IPS DF 19.7 (cell line): ENCODE measurements around the gene PARP15.
"Not testable (repeated sequence)": the region's sequence is repeated elsewhere in the genome, so short reads cannot be mapped to it uniquely, and the experiment has no call there.

Experiments used
- DNase-seq: peaks from one replicate; pipeline ENCODE4 v3.0.0-alpha.2; 2013; ENCODE audit warnings: low read depth, low spot score

The PARP15 gene

DNA sequence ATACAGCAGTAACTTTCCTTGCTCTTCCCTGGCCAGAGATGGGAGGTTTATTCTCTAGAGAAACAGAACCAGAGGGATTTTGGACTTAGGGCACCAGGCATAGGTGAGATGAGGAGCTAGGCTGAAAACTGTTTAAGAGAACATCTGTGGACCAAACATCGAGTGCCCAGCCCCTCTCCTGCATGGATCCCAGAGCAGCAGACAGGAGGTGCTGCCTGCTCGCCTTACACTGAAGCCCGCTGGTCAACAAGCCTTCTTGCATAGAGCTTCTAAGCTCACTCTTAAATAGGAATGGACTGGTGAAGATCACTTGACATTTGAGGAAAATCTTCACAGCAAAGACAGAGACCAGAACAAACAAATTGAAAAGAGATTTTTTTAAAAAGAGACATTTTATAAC lies 41.2 kb downstream of the PARP15 start:
- DNase-seq = no peak

DNA sequence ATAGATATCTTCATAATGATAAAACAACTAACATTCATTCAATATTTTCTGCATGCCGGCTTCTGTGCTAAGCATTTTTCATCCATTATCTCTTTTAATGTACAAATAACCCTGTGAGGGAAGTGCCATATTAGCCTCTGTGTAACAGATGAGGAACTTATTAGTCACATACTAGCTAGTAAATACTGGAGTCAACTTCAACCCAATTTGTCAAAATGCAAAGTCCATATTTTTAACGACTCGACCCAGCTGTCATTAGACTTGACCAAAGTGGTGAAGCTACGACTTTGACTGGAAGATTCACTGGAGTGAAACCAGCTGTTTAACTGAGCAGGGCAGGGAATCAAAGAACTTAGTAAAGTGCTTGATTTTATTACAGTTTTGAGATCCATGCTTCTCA lies 41.6 kb downstream of the PARP15 start:
- no peak for DNase-seq

DNA sequence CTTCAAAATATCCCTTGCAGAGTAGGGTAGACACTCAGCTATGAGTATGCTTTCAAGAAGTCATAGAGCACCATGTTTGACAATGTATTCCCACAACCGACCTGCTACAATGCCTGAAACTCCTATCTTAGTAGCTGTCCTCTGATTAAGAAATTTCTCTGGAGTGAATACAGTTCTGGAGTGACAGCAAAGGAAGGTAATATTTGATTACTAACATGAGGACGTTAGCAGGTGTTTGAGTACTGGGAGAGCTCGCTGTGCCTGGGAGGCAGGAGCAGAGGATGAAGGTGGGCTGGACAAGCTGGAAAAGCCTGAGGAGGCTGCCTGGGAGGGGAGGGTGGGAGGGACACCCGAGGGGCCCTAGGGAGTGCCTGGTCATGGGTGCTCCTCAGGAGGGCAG lies 42.9 kb downstream of the PARP15 start:
- DNase-seq = no peak

DNA sequence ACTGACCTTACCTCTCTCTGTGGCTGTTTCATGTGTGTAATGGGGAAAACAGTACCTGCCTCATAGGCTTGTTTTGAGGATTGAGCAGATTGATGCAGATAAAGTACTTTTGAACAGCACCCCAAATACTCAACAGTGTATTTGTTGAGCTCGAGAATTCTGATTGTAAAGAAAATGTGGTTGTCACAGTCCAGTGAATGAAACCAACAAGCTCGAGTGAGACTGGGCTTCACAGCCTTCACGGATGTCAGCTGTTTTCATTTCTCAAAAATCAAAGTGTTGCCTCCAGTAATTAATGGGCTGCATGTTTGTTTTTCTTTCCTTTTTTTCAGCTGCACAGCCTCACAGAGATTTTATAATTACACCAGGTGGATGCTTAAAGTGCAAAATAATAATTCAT lies 43.7 kb downstream of the PARP15 start:
- no peak for DNase-seq

DNA sequence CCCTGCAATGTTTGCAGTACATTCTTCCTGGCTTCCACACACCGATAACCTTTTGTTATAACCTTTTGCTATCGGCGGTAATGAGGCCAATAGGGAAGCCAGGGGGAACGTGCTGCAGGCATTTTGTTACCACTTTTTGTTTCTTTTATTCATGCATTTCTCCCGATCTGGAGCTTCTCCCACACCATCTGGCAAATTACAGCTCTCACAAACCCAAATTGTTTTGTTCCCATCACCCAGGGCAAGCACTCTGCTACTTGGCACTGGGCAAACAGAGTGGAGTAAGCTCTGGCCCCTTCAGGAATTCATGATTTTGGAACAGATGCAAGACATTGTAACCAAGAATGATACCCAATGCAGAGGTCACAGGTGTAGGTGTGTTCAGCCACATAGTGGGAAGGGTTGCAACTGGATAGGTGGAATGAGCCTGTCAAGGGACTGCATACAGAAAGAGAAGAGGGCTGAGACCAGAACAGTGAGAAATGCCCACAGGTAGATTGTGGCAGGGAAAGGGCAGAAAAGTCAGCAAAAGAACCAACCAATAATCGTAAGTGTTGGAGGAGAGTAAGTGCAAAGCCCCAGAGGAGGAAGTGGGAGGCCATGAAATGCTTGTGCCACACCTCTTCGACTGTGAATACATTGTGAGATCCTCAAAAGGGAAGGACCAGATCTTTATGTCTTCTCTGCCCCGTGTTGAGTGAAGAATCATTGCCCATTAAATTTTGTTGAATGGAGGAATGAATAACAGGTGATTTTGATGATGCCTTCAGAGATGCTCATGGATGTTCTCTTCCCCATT lies 45.8 kb downstream of the PARP15 start:
- no peak for DNase-seq

DNA sequence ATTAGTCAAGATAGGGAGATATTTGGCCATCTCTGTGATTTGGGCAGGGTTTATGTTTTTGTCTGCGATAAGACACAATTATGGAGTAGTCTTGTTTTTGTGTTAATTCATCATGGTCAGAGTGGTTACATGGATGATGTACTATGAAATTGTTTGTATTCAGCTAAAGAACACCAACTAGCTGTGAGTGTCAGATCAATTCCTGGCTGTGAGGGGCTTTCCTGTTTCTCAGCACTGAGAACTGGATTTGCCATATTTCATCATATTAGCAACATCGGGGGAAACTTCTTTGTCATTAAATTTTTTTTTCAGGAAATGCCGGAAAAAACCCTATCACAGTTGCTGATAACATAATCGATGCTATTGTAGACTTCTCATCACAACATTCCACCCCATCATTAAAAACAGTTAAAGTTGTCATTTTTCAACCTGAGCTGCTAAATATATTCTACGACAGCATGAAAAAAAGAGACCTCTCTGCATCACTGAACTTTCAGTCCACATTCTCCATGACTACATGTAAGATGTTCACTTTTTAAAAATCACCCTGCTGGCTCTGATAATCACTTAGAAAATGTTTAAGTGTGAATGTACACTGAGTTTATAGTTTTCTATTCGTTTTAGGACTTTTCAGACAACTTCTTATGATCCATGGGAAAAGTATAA lies 49.2 kb downstream of the PARP15 start:
- no peak for DNase-seq

DNA sequence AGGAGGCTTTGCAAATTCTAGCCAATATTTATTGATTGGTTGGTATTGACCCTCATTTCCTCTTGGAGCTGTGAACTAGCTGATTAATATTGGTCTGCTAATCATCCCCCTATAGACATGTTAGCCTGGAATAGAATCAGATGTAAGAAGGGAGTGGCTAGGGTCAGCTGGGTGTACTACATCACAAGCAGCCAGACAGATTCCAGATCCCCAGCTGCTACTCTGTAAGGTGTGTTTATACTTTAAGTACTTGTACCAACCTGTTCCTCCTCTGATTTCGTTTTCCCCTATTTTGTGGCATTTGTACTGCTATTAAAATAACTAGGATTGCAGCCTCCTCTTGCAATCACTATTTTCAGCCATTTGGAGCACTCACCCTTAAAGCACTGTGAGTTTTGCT lies 49.9 kb downstream of the PARP15 start:
- DNase-seq = no peak

DNA sequence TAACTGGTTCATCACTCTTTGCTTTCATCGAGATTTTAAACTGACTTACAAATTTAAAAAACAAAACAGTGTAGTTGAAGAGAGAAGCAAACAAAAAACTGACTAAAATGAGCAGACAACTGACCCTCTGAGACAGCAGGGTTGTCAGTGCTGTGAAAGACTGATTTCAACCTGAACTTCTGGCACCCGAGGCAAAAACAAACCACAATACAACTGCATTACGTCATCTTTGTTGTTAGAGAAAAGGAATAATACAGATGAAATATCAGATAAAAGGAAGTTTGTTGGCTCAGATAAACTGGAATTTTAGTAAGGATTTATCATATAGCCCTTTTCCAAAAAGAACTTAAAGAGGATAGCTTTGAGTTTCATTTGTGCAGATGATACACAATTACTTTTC lies 51.1 kb downstream of the PARP15 start:
- no peak for DNase-seq

DNA sequence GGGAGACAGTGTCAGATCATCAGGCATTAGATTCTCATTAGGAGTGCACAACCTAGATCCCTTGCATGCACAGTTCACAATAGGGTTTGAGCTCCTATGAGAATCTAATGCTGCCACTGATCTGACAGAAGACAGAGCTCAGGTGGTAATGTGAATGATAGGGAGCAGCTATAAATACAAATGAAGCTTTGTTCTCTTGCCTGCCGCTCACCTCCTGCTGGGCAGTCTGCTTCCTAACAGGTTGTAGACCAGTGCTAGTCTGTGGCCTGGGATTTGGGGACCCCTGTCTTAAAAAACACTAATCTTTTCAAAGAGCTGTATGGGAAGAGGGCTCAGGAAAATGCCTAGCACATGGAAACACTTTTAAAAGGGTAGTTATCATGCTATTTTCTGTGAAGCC lies 52.3 kb downstream of the PARP15 start:
- no peak for DNase-seq

DNA sequence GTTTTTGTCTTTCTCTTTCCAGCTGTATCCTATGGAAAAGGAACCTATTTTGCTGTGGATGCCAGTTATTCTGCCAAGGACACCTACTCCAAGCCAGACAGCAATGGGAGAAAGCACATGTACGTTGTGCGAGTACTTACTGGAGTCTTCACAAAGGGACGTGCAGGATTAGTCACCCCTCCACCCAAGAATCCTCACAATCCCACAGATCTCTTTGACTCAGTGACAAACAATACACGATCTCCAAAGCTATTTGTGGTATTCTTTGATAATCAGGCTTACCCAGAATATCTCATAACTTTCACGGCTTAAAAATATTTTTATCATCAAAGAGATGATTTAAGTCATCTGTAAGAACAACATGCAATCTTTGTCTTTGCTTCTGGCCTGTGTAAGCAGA lies 58.3 kb downstream of the PARP15 start:
- DNase-seq = no peak

DNA sequence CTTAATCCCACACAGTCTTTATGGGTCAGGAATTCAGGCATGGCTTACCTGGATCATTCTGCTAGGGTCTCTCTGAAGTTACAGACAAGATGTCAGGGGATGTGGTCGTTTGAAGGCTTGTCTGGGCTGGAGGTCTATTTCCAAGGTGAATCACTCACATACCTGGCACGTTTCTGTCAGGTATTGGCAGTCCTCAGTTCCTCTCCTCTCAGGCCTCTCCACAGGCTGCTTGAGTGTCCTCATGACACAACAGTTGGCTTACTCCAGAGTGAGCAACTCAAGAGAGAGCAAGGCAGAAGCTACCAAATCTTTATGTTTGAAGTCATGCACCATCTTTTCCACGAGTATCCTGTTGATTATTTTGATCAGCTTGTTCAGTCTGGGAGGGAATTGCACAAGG lies 59.2 kb downstream of the PARP15 start:
- no peak for DNase-seq

DNA sequence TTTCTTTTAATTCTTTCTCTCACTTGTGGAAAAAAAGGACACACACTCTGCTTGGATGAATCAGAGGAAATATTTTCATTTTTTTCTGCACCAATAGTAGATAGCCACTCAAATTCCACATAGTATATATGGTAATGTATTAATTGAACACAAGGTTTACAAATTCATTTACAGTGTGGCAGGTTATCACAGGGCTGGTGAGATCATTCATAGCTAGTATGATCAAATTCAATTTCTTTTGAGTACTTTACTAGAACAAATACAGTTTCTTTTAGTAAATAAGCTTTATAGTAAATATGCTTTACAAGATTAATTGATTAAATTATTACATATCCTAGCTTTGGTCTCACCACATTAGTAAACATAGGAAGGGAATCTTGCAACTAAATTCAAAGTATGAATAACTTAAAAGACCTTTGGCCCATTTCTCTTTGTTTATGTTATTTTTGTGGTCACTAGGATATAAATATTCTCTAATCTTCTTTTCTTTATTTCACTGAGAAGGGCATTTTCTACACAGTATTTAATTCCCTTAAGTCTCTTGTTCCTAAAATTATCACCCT lies 63.1 kb downstream of the PARP15 start:
- no peak for DNase-seq

DNA sequence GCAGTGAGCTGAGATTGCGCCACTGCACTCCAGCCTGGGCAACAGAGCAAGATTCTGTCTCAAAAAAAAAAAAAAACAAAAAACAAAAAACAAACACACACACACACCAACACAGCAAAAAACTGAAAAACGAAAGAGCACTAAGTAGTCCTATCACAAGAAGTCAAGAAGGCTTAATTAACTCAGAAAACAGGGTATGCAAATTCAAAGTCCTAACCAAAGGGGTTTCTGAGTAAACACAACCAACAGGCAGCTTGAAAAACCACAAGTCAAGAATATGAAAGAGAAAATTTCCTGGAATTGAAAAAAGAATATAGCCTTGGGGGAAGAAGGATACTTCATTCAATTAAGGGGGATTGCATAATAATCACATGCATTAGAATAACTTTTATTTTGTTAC lies 65.5 kb downstream of the PARP15 start:
- DNase-seq = no peak

DNA sequence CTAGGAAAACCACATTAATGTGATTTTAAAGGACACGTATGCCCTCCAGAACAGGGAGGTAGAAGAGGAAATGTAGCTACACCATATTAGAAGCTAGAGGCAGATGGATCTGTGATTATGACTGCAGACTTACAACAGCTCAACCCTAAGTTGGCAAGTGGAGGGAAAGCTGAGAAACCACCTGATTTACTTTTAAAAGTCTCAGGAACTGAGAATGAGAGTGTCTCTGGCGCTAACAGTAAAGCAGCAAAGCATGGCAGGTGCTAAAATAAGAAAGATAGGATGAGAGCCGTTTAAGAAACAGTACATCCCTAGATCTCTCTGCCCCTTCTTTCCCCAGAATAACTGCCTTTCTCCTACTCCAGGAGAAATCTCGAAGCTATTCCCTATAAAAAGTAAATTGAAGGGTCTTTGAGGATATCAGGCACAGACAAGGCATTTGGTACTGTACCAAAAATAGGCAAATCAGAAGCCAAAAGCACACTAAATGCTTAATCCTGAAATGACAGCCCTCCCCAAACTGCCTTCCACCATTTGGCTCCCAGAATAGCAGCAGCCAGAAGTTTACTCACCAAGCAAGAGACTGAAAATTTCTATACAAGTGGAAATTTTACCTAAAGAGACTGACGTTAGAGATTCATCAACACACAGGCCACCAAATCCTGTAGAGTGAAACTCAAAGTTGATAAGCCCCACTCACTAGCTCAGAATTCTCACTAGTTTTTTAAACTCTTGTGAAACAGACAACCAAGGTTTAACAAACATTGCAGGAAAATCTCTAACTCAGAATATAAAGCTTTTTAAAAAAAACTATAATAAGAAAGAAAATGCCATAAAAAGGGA lies 68.9 kb downstream of the PARP15 start:
- no peak for DNase-seq

DNA sequence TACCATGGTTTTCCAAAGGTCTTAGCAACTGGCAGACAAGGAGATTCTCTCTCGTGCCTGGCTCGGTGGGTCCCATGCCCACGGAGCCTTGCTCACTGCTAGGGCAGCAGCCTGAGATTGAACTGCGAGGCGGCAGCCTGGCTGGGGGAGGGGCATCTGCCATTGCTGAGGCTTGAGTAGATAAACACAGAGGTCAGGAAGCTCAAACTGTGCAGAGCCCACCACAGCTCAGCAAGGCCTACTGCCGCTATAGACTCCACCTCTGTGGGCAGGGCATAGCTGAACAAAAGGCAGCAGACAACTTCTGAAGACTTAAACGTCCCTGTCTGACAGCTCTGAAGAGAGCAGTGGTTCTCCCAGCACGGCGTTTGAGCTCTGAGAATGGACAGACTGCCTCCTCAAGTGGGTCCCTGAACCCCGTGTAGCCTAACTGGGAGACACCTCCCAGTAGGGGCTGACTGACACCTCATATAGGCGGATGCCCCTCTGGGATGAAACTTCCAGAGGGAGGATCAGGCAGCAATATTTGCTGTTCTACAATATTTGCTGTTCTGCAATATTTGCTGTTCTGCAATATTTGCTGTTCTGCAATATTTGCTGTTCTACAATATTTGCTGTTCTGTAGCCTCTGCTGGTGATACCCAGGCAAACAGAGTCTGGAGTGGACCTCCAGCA lies 73.9 kb downstream of the PARP15 start:
- DNase-seq = not testable (repeated sequence)

DNA sequence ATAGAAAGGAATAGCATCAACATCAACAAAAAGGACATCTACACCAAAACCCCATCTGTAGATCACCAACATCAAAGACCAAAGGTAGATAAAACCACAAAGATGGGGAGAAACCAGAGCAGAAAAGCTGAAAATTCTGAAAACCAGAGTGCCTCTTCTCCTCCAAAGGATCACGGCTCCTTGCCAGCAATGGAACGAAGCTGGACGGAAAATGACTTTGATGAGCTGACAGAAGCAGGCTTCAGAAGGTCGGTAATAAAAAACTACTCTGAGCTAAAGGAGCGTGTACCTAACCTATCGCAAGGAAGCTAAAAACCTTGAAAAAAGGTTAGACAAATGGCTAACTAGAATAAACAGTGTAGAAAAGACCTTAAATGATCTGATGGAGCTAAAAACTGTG lies 74.5 kb downstream of the PARP15 start:
- DNase-seq = not testable (repeated sequence)

DNA sequence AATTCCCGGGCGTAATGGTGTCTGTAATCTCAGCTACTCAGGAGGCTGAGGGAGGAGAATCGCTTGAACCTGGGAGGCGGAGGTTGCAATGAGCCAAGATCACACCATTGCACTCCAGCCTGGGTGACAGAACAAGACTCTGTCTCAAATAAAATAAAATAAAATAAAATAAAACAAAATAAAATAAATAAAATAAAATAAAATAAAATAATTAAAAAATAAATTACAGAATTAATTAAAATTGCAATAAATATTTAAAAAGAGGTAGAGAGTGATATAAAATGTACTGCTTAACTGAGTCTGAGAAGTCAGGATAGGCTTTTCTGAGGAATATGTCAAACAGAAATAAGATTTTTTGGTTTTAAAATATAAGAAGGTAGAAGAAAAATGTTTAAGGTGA lies 80.9 kb downstream of the PARP15 start:
- not testable (repeated sequence) for DNase-seq

DNA sequence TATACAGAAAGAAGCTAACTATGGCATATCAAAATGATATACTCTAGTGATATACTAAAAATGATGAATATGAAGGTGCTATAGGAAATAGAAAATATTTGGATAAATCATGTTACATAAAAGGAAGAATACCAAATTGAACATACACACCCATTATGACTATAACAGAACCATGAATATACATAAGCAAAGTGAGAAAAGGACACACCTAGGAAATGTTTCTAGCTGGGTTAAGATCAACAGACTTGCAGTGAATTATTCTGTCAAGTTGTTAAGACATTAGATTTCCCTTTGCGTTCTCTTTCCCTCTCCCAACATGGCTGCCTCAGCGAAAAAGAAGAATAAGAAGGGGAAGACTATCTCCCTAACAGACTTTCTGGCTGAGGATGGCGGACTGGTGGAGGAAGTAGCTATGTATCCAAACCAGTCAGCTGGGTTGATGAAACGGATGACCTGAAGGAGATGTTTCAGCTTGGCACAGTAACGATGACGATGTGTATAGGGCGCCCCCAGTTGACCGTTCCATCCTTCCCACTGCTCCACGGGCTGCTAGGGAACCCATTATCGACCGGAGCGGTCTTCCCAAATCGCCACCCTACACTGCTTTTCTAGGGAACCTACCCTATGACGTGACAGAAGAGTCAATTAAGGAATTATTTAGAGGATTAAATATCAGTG lies 83.0 kb downstream of the PARP15 start:
- peak; percentile 63 for DNase-seq

DNA sequence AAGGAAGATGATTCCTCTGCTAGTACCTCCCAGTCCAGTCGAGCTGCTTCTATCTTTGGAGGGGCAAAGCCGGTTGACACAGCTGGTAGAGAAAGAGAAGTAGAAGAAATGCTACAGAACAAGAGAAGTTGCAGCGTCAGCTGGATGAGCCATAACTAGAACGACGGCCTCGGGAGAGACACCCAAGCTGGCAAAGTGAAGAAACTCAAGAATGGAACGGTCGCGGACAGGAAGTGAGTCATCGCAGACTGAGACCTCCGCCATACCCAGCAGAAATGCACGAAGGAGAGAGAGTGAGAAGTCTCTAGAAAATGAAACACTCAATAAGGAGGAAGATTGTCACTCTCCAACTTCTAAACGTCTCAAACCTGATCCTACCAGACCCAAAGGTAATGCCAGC lies 84.2 kb downstream of the PARP15 start:
- DNase-seq = no peak

DNA sequence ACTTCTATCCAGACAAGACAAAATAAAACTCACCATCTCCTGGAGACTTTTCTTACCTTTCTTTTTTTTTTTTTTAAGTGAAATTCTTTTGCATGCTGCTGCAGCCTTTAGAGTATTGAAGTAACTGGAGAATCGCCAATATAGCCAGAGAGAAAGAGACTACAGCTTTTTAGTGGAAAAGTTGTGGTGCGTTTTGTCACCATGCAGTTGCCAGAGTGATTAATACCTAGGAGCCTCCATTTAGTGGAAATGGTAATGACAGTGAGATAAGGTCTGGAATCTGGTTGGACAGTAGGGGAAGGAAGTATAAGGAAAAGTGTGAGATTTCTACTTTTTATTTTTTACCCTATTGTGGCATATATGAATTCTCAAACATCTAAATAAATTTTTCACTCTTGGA lies 85.1 kb downstream of the PARP15 start:
- no peak for DNase-seq

DNA sequence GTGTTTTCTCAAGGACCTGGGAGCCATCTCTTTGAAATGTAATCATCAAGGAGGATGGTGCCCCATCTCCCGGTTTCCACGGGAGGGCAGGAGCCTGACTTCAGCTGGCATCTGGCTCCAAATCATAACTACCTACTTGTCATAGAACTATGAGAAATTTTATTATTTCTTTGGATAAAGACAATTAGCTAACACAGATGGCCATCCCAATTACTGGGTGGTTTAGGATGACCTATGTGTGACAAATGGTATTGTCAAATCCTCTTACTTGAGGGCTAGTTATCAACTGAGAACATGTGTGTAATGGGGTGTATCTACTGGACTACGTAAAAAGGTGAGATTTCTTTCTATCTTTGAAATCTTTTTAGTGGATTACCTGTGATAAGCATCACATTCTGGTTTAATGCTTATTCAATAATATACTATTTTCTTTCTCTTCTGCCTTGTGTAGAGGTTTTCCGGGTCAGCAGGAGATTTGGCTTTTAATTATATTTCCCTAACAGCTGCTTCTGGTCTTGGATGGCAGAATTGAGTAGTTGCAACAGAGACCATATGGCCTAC lies 87.9 kb downstream of the PARP15 start:
- DNase-seq = no peak
